NCI-H82 (cell line): Measurements from ENCODE around the gene DGCR8.
"Not testable (repeated sequence)": the region's sequence is repeated elsewhere in the genome, so short reads cannot be mapped to it uniquely, and the experiment has no call there.

ENCODE experiments used
- DNase-seq: peaks from one replicate; lab custom pipeline; 2025; lab: John Stamatoyannopoulos, UW

DGCR8 gene

GRCh38 chr22:20154602-20155187 is 74.7 kb downstream of the DGCR8 start:
- DNase-seq = peak; percentile 25

- DNase-seq = peak; percentile 92
Measured at GRCh38 chr22:20155330-20156041, 75.4 kb downstream of the DGCR8 start.

GRCh38 chr22:20156042-20156389 is 76.0 kb downstream of the DGCR8 start:
- DNase-seq = no peak

GRCh38 chr22:20156611-20157429 is 76.8 kb downstream of the DGCR8 start:
- DNase-seq = peak; percentile 86

GRCh38 chr22:20157430-20158183 is 77.6 kb downstream of the DGCR8 start:
- no peak for DNase-seq

GRCh38 chr22:20158391-20159036 is 78.5 kb downstream of the DGCR8 start:
- no peak for DNase-seq

- DNase-seq = peak; percentile 72
Measured at GRCh38 chr22:20159076-20159475, 79.0 kb downstream of the DGCR8 start.

- DNase-seq = not testable (repeated sequence)
Measured at GRCh38 chr22:20159531-20159930, 79.5 kb downstream of the DGCR8 start.

- DNase-seq = no peak
Measured at GRCh38 chr22:20160041-20160440, 80.0 kb downstream of the DGCR8 start.
